Nephron (organoid): ENCODE measurements around the gene STX16.

ENCODE experiments used
- H3K27ac Mint-ChIP-seq, 3 experiments: 2 replicates each; pipeline ENCODE4 v1.8.0; 2020; ENCODE audit warnings: mixed read lengths in 3 of 3, mild to moderate bottlenecking in 2 of 3, moderate library complexity in 1 of 3
- H3K27me3 Mint-ChIP-seq: 2 replicates; pipeline ENCODE4 v1.8.0; 2021; ENCODE audit warnings: low read depth, mild to moderate bottlenecking, moderate library complexity, mixed read lengths
- H3K36me3 Mint-ChIP-seq: 2 replicates; pipeline ENCODE4 v1.8.0; 2020; ENCODE audit warnings: low read depth, mixed read lengths
- H3K4me1 Mint-ChIP-seq: 2 replicates; pipeline ENCODE4 v1.8.0; 2020; ENCODE audit warnings: mixed read lengths
- H3K4me3 Mint-ChIP-seq, 3 experiments: 2 replicates each; pipeline ENCODE4 v1.8.0; 2020; ENCODE audit warnings: mild to moderate bottlenecking in 3 of 3, mixed read lengths in 3 of 3, moderate library complexity in 2 of 3
- H3K9me3 Mint-ChIP-seq: 2 replicates; pipeline ENCODE4 v1.8.0; 2020; ENCODE audit warnings: mixed read lengths
- CTCF ChIP-seq, 3 experiments: fragments of 200-600 bp; sonication (generic); IDR thresholded peaks; one replicate each; pipeline ENCODE4 v1.5.0; 2021; ENCODE audit warnings: antibody characterized with exemption in 3 of 3; ENCODE audit not compliant: unreplicated experiment in 3 of 3

The STX16 gene

GRCh38 chr20:58636983-58637421 lies 14.1 kb upstream of the STX16 start:
- Mint-ChIP-seq H3K36me3 (no peaks in the 10 kb centered on the region), H3K4me1 (peaks cover 44% of the 10 kb centered on the region), H3K27ac (peak overlapping the region in 2 of 3 experiments; percentile 18 to 24), H3K9me3 (no peaks in the 10 kb centered on the region), H3K4me3 (no peak overlapping the region), H3K27me3 (peaks cover 41% of the 10 kb centered on the region)
- peak in 2 of 3 experiments; percentile 15 to 24 for TF ChIP-seq CTCF (IDR thresholded peaks at IDR 0.05; ENCODE audit: unreplicated experiment in 3 of 3)

- no peak for TF ChIP-seq CTCF (IDR thresholded peaks at IDR 0.05; ENCODE audit: unreplicated experiment in 3 of 3)
- Mint-ChIP-seq H3K4me3 (no peak overlapping the region), H3K9me3 (no peaks in the 10 kb centered on the region), H3K27me3 (peaks cover 41% of the 10 kb centered on the region), H3K4me1 (peaks cover 42% of the 10 kb centered on the region), H3K36me3 (no peaks in the 10 kb centered on the region), H3K27ac (peak overlapping the region in 1 of 3 experiments; percentile 25)
Observed at GRCh38 chr20:58637466-58638213, 13.4 kb upstream of the STX16 start.

- Mint-ChIP-seq H3K27ac (peak overlapping the region in 1 of 3 experiments; percentile 61), H3K9me3 (no peaks in the 10 kb centered on the region), H3K4me3 (no peak overlapping the region)
Observed at GRCh38 chr20:58638467-58639181, 12.5 kb upstream of the STX16 start.

GRCh38 chr20:58639182-58640146 lies 11.6 kb upstream of the STX16 start:
- TF ChIP-seq CTCF (IDR thresholded peaks at IDR 0.05; ENCODE audit: unreplicated experiment in 3 of 3) = no peak

More at GRCh38 chr20:58638467-58639181, 12.5 kb upstream of the STX16 start:
- Mint-ChIP-seq H3K4me1 (peaks cover 41% of the 10 kb centered on the region), H3K36me3 (no peaks in the 10 kb centered on the region), H3K27me3 (peaks cover 41% of the 10 kb centered on the region)
- TF ChIP-seq CTCF (IDR thresholded peaks at IDR 0.05; ENCODE audit: unreplicated experiment in 3 of 3) = no peak

GRCh38 chr20:58640446-58640845 lies 10.6 kb upstream of the STX16 start:
- Mint-ChIP-seq H3K36me3 (no peaks in the 10 kb centered on the region), H3K4me3 (no peak overlapping the region), H3K27ac (no peak overlapping the region), H3K27me3 (peaks cover 32% of the 10 kb centered on the region), H3K9me3 (no peaks in the 10 kb centered on the region), H3K4me1 (peaks cover 30% of the 10 kb centered on the region)
- no peak for TF ChIP-seq CTCF (IDR thresholded peaks at IDR 0.05; ENCODE audit: unreplicated experiment in 3 of 3)

More at GRCh38 chr20:58639182-58640146, 11.6 kb upstream of the STX16 start:
- Mint-ChIP-seq H3K9me3 (no peaks in the 10 kb centered on the region), H3K36me3 (no peaks in the 10 kb centered on the region), H3K27ac (peak overlapping the region in 2 of 3 experiments; percentile 61 to 62), H3K4me3 (no peak overlapping the region), H3K4me1 (peaks cover 34% of the 10 kb centered on the region), H3K27me3 (peaks cover 36% of the 10 kb centered on the region)
